Measurements from ENCODE around the gene CEMIP. TPM values are rescaled to one million over a fixed set of nuclear protein-coding genes. Genes with fewer than 3 reads are reported as not detected.

Gene CEMIP
- total RNA-seq, 1 experiment from 2014 or later: 3.1 TPM

GRCh38 chr15:80823995-80824394 is 44.8 kb downstream of the CEMIP start:
- CTCF ChIA-PET: no interaction called here

GRCh38 chr15:80825361-80826030 is 46.3 kb downstream of the CEMIP start:
- no peak for ATAC-seq
- Histone ChIP-seq H3K27ac (ENCODE audit: low read length) (no peak overlapping the region), H3K9ac (ENCODE audit: low read length) (no peak overlapping the region), H3K4me2 (ENCODE audit: low read length) (no peak overlapping the region), H3K36me3 (ENCODE audit: low read depth, low read length) (no peaks in the 10 kb centered on the region), H3K9me2 (replicated peaks; ENCODE audit: low read length) (no peaks in the 10 kb centered on the region), H3K27me3 (ENCODE audit: low read length) (no peaks in the 10 kb centered on the region), H4K20me1 (ENCODE audit: low read length) (no peaks in the 10 kb centered on the region), H3K4me1 (ENCODE audit: insufficient read depth, low read length) (no peaks in the 10 kb centered on the region), H3F3A (ENCODE audit: low read length, unreplicated experiment) (no peaks in the 10 kb centered on the region), H2AFZ (ENCODE audit: low read length) (no peak overlapping the region), H3K9me3 (ENCODE audit: low read length) (no peaks in the 10 kb centered on the region), H3K79me2 (ENCODE audit: low read length) (no peaks in the 10 kb centered on the region), H3K4me3 (ENCODE audit: low read length) (no peak overlapping the region)
- POLR2A ChIA-PET (ENCODE audit: unreplicated experiment): no interaction called here
- CTCF ChIA-PET: no interaction called here
- BruUV-seq (replicated peaks): no TSS peak
- TF ChIP-seq CTCF (conservative IDR thresholded peaks at IDR 0.05; ENCODE audit: low read depth, low read length) (no peak), EZH2phosphoT487 (IDR thresholded peaks at IDR 0.05; ENCODE audit: borderline replicate concordance, low read length) (no peak), EZH2 (IDR thresholded peaks at IDR 0.05; ENCODE audit: low read length, unreplicated experiment) (no peak)
- intact Hi-C loops (cut with micrococcal nuclease): no loop called here
- no peak for DNase-seq

More at GRCh38 chr15:80823995-80824394, 44.8 kb downstream of the CEMIP start:
- BruUV-seq (replicated peaks): no TSS peak
- Histone ChIP-seq H3K27me3 (ENCODE audit: low read length) (no peaks in the 10 kb centered on the region), H3K4me2 (ENCODE audit: low read length) (no peak overlapping the region), H3K4me1 (ENCODE audit: insufficient read depth, low read length) (no peaks in the 10 kb centered on the region), H3K4me3 (ENCODE audit: low read length) (no peak overlapping the region), H2AFZ (ENCODE audit: low read length) (no peak overlapping the region), H3K36me3 (ENCODE audit: low read depth, low read length) (no peaks in the 10 kb centered on the region), H4K20me1 (ENCODE audit: low read length) (no peaks in the 10 kb centered on the region), H3K9me2 (replicated peaks; ENCODE audit: low read length) (no peaks in the 10 kb centered on the region), H3K9ac (ENCODE audit: low read length) (no peak overlapping the region), H3K79me2 (ENCODE audit: low read length) (no peaks in the 10 kb centered on the region), H3K9me3 (ENCODE audit: low read length) (no peaks in the 10 kb centered on the region), H3K27ac (ENCODE audit: low read length) (no peak overlapping the region), H3F3A (ENCODE audit: low read length, unreplicated experiment) (no peaks in the 10 kb centered on the region)
- intact Hi-C loops (cut with micrococcal nuclease): no loop called here
- DNase-seq: no peak
- no peak for ATAC-seq
- TF ChIP-seq CTCF (conservative IDR thresholded peaks at IDR 0.05; ENCODE audit: low read depth, low read length): no peak
- TF ChIP-seq EZH2phosphoT487 (IDR thresholded peaks at IDR 0.05; ENCODE audit: borderline replicate concordance, low read length): no peak
- TF ChIP-seq EZH2 (IDR thresholded peaks at IDR 0.05; ENCODE audit: low read length, unreplicated experiment): no peak
- POLR2A ChIA-PET (ENCODE audit: unreplicated experiment): no interaction called here

- H3K4me2 ChIP-seq (ENCODE audit: low read length): no peak overlapping the region
- POLR2A ChIA-PET (ENCODE audit: unreplicated experiment): no interaction called here
- DNase-seq (no peak), ATAC-seq (no peak)
- no peaks in the 10 kb centered on the region for H3K9me3 ChIP-seq (ENCODE audit: low read length)
- no peaks in the 10 kb centered on the region for H3K9me2 ChIP-seq (replicated peaks; ENCODE audit: low read length)
- no peaks in the 10 kb centered on the region for H3K79me2 ChIP-seq (ENCODE audit: low read length)
- H3F3A ChIP-seq (ENCODE audit: low read length, unreplicated experiment): no peaks in the 10 kb centered on the region
- H4K20me1 ChIP-seq (ENCODE audit: low read length): no peaks in the 10 kb centered on the region
- intact Hi-C loops (cut with micrococcal nuclease): no loop called here
- CTCF ChIA-PET: no interaction called here
- no TSS peak for BruUV-seq (replicated peaks)
- no peak overlapping the region for H2AFZ ChIP-seq (ENCODE audit: low read length)
- H3K4me1 ChIP-seq (ENCODE audit: insufficient read depth, low read length): no peaks in the 10 kb centered on the region
- H3K9ac ChIP-seq (ENCODE audit: low read length): no peak overlapping the region
- no peak overlapping the region for H3K27ac ChIP-seq (ENCODE audit: low read length)
- no peaks in the 10 kb centered on the region for H3K36me3 ChIP-seq (ENCODE audit: low read depth, low read length)
- H3K27me3 ChIP-seq (ENCODE audit: low read length): no peaks in the 10 kb centered on the region
- H3K4me3 ChIP-seq (ENCODE audit: low read length): no peak overlapping the region
- no peak for TF ChIP-seq EZH2phosphoT487 (IDR thresholded peaks at IDR 0.05; ENCODE audit: borderline replicate concordance, low read length)
- TF ChIP-seq EZH2 (IDR thresholded peaks at IDR 0.05; ENCODE audit: low read length, unreplicated experiment): no peak
- no peak for TF ChIP-seq CTCF (conservative IDR thresholded peaks at IDR 0.05; ENCODE audit: low read depth, low read length)
These were observed 49.6 kb downstream of the CEMIP start for GRCh38 chr15:80828796-80829195.

Measured in PC-3 (cell line).